Neutrophil (primary cell): Measurements from ENCODE around the gene MLX.
"Not testable (repeated sequence)": the region's sequence is repeated elsewhere in the genome, so short reads cannot be mapped to it uniquely, and the experiment has no call there.

Experiments
- H3K27ac ChIP-seq: fragments of 200-600 bp; sonication (generic); 2 replicates; pipeline ENCODE4 v1.5.1; 2016; ENCODE audit warnings: mild to moderate bottlenecking, moderate library complexity
- H3K27me3 ChIP-seq: fragments of 200-600 bp; sonication (generic); 2 replicates; pipeline ENCODE4 v1.6.0; 2016; ENCODE audit warnings: mild to moderate bottlenecking
- H3K36me3 ChIP-seq: fragments of 200-600 bp; sonication (generic); 2 replicates; pipeline ENCODE4 v1.5.1; 2017
- H3K4me1 ChIP-seq, 2 experiments: fragments of 200-600 bp in 1 of 2; sonication (generic) in 1 of 2; 1 replicate in 1 of 2; 2 replicates in 1 of 2; pipeline versions ENCODE4 v1.5.1 to v1.6.1; 2013 to 2016; ENCODE audit warnings: low read depth in 1 of 2, low read length in 1 of 2, mild to moderate bottlenecking in 1 of 2, moderate library complexity in 1 of 2; ENCODE audit not compliant: control insufficient read depth in 1 of 2, insufficient read depth in 1 of 2
- H3K4me3 ChIP-seq, 2 experiments: fragments of 200-600 bp in 1 of 2; sonication (generic) in 1 of 2; 1 replicate in 1 of 2; 2 replicates in 1 of 2; pipeline ENCODE4 v1.5.1; 2013 to 2016; ENCODE audit warnings: low read depth in 1 of 2, low read length in 1 of 2, mild to moderate bottlenecking in 1 of 2, moderate library complexity in 1 of 2
- H3K9me3 ChIP-seq: fragments of 200-600 bp; sonication (generic); 2 replicates; pipeline ENCODE4 v1.5.1; 2016
- CTCF ChIP-seq: fragments of 200-600 bp; sonication (generic); IDR thresholded peaks from 2 replicates; pipeline ENCODE4 v1.5.1; 2016; ENCODE audit warnings: antibody characterized with exemption

The MLX gene

GRCh38 chr17:42543190-42544079 lies 23.5 kb upstream of the MLX start:
- H3K4me3 ChIP-seq = no peak overlapping the region
- peaks cover 50% of the 10 kb centered on the region for H3K36me3 ChIP-seq
- H3K4me1 ChIP-seq = peaks cover 0 to 6% of the 10 kb centered on the region in 2 experiments
- no peaks in the 10 kb centered on the region for H3K9me3 ChIP-seq
- H3K27me3 ChIP-seq = peaks cover 10% of the 10 kb centered on the region
- H3K27ac ChIP-seq = no peak overlapping the region
- TF ChIP-seq CTCF = no peak

- TF ChIP-seq CTCF = no peak
- Histone ChIP-seq H3K27me3 (peaks cover 20% of the 10 kb centered on the region), H3K9me3 (no peaks in the 10 kb centered on the region), H3K27ac (no peak overlapping the region), H3K36me3 (peaks cover 40% of the 10 kb centered on the region), H3K4me3 (no peak overlapping the region), H3K4me1 (peaks cover 5 to 9% of the 10 kb centered on the region in 2 experiments)
These were observed 22.0 kb upstream of the MLX start for GRCh38 chr17:42544874-42545283.

GRCh38 chr17:42545755-42546505 lies 21.0 kb upstream of the MLX start:
- not testable (repeated sequence) for H3K27ac ChIP-seq, H3K4me3 ChIP-seq, H3K9me3 ChIP-seq, H3K4me1 ChIP-seq
- peaks cover 20% of the 10 kb centered on the region for H3K27me3 ChIP-seq
- peaks cover 38% of the 10 kb centered on the region for H3K36me3 ChIP-seq

- TF ChIP-seq CTCF = no peak
- H3K27me3 ChIP-seq = peaks cover 20% of the 10 kb centered on the region
- H3K27ac ChIP-seq = no peak overlapping the region
- H3K4me3 ChIP-seq = no peak overlapping the region
- H3K36me3 ChIP-seq = peaks cover 28% of the 10 kb centered on the region
- peaks cover 5 to 9% of the 10 kb centered on the region in 2 experiments for H3K4me1 ChIP-seq
- H3K9me3 ChIP-seq = no peaks in the 10 kb centered on the region
These were observed 19.9 kb upstream of the MLX start for GRCh38 chr17:42547001-42547461.

GRCh38 chr17:42547698-42548069 lies 19.2 kb upstream of the MLX start:
- no peak overlapping the region for H3K4me3 ChIP-seq
- H3K27me3 ChIP-seq = peaks cover 20% of the 10 kb centered on the region
- H3K9me3 ChIP-seq = no peaks in the 10 kb centered on the region
- peaks cover 21% of the 10 kb centered on the region for H3K36me3 ChIP-seq
- H3K27ac ChIP-seq = no peak overlapping the region
- peaks cover 5 to 9% of the 10 kb centered on the region in 2 experiments for H3K4me1 ChIP-seq
- TF ChIP-seq CTCF = no peak
